Measurements from ENCODE around the gene FRMD3. TPM values are rescaled to one million over a fixed set of nuclear protein-coding genes. Genes with fewer than 3 reads are reported as not detected.

The FRMD3 gene
- total RNA-seq, 2 experiments from 2014 or later: 0.27 to 1.1 TPM

DNA sequence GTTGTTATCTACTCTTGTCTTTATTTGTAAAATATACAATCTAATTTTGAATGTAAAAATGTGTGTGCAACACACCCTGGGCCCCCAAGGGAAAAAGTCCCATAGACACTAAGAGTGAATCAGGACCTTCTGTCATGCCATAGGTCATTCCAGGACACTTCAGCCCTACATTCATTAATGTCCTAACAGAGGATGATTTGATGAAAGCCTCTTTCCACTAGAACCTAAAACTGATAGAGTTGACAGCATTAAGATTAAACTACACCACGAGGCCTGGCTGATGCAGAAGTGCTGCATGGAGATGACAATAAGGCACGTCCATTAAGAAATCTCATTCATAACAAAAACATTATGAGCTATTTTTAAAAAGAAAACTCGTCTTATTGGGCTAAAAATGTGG is 46.2 kb downstream of the FRMD3 start:
- no peaks in the 10 kb centered on the region for H3K36me3 Mint-ChIP-seq (ENCODE audit: low read depth)
- TF ChIP-seq, protein P1, sequence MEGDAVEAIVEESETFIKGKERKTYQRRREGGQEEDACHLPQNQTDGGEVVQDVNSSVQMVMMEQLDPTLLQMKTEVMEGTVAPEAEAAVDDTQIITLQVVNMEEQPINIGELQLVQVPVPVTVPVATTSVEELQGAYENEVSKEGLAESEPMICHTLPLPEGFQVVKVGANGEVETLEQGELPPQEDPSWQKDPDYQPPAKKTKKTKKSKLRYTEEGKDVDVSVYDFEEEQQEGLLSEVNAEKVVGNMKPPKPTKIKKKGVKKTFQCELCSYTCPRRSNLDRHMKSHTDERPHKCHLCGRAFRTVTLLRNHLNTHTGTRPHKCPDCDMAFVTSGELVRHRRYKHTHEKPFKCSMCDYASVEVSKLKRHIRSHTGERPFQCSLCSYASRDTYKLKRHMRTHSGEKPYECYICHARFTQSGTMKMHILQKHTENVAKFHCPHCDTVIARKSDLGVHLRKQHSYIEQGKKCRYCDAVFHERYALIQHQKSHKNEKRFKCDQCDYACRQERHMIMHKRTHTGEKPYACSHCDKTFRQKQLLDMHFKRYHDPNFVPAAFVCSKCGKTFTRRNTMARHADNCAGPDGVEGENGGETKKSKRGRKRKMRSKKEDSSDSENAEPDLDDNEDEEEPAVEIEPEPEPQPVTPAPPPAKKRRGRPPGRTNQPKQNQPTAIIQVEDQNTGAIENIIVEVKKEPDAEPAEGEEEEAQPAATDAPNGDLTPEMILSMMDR (IDR thresholded peaks at IDR 0.05): no peak
- no peaks in the 10 kb centered on the region for H3K9me3 Mint-ChIP-seq
- no peak overlapping the region for H3K4me3 Mint-ChIP-seq
- ChIA-PET CTCF (interaction anchor here (1.9 kb wide), 1 partner anchor 158 kb away, joined by 4 read pairs; no protein-coding TSS in a partner anchor), POLR2A (no interaction called here)
- DNase-seq (no peak), ATAC-seq (no peak)
- intact Hi-C loops (cut with micrococcal nuclease): no loop called here
- no peaks in the 10 kb centered on the region for H3K4me1 Mint-ChIP-seq (ENCODE audit: low read depth)
- no peak overlapping the region for H3K27ac Mint-ChIP-seq
- no peaks in the 10 kb centered on the region for H3K27me3 Mint-ChIP-seq

DNA sequence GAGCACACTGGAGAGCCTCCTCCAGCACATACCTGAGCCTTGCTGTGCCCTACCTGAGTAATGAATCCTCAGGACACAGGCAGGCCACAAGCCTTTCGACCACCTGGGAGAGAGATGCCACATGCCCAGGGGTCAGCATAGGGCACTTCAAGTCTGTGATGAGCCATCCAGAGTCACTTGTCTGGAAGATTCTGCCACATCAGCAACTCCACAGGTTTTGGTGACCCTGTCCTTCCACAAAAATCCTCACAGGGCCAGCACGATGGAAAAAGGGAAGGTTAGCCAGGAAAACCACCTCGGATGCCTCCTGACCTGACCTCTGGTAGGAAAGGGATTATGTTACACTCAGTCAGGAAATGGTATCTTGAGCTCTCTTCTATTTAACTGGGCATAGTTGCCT is 46.8 kb downstream of the FRMD3 start:
- Mint-ChIP-seq H3K36me3 (ENCODE audit: low read depth) (no peaks in the 10 kb centered on the region), H3K4me3 (no peak overlapping the region), H3K4me1 (ENCODE audit: low read depth) (no peaks in the 10 kb centered on the region), H3K9me3 (no peaks in the 10 kb centered on the region), H3K27ac (no peak overlapping the region), H3K27me3 (no peaks in the 10 kb centered on the region)
- POLR2A ChIA-PET: no interaction called here
- TF ChIP-seq, protein P1 (IDR thresholded peaks at IDR 0.05): no peak
- intact Hi-C loops (cut with micrococcal nuclease): no loop called here
- CTCF ChIA-PET: interaction anchor here (1.3 to 1.9 kb wide), 2 partner anchors 10 to 157 kb away, joined by 3 to 4 read pairs; no protein-coding TSS in a partner anchor
- ATAC-seq (no peak), DNase-seq (no peak)

DNA sequence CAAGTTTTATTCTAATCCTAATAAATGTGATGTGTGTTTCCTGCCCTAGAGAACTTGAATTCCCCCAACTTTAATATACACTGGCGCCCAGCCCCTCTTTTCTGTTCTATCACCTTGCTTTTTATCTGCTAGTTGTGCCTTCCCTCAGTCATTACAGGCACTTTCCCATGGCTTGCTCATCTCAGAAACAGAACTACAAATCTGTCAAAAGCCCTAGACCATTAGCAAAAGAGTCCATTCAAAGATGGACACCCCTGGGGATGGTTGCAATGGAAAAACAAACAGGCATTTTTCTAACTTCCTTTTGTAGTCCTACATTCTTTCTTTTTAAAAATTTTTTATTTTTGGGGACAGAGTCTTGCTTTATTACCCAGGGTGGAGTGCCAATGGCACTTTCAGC is 48.2 kb downstream of the FRMD3 start:
- Mint-ChIP-seq H3K4me1 (ENCODE audit: low read depth) (no peaks in the 10 kb centered on the region), H3K4me3 (no peak overlapping the region), H3K27ac (no peak overlapping the region), H3K27me3 (no peaks in the 10 kb centered on the region), H3K9me3 (no peaks in the 10 kb centered on the region), H3K36me3 (ENCODE audit: low read depth) (no peaks in the 10 kb centered on the region)
- TF ChIP-seq, protein P1 (IDR thresholded peaks at IDR 0.05): no peak
- CTCF ChIA-PET: interaction anchor here (1.3 to 1.7 kb wide), 2 partner anchors 11 to 15 kb away, joined by 3 read pairs; no protein-coding TSS in a partner anchor
- ATAC-seq (no peak), DNase-seq (no peak)
- POLR2A ChIA-PET: no interaction called here
- intact Hi-C loops (cut with micrococcal nuclease): no loop called here

DNA sequence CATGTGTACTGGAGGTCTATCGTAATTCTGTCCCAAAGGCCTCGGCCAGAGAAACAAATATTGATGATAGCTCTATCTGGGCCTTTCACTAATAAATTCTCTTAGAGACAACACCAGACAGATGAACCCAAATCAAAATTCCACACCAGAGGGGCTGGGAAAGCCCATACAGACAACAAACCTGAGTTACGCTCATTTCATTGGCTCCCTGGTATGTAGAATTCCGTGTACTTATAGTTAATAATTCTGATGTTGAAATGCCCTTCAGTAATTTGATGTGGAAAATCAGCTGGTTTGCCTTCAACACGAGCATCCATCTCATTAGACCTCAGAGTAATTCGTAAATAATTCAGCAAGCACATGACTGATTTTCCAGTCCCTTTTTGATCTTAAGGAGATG is 53.2 kb downstream of the FRMD3 start:
- peaks cover 1% of the 10 kb centered on the region for H3K36me3 Mint-ChIP-seq (ENCODE audit: low read depth)
- CTCF ChIA-PET: interaction anchor here (0.8 kb wide), 1 partner anchor 40 kb away, joined by 3 read pairs; no protein-coding TSS in a partner anchor

DNA sequence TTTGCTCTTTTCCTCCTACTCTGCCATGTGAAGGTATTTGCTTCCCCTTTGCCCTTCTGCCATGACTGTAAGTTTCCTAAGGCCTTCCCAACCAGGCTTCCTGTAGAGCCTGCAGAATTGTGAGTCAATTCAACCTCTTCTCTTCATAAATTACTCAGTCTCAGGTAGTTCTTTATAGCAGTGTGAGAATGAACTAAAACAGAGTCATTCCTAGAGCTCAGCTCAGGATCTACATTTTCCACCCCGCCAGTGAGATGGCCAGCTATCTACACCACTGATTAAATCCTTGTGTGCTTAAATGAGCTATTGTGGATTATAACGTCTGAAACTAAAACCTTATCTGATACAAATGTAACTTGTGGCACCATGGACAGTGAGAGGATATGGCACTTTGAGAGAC is 55.0 kb downstream of the FRMD3 start:
- peak; percentile 24 for ATAC-seq
- Mint-ChIP-seq H3K27ac (no peak overlapping the region), H3K27me3 (no peaks in the 10 kb centered on the region), H3K4me1 (ENCODE audit: low read depth) (no peaks in the 10 kb centered on the region), H3K36me3 (ENCODE audit: low read depth) (peaks cover 1% of the 10 kb centered on the region), H3K4me3 (no peak overlapping the region), H3K9me3 (peaks cover 4% of the 10 kb centered on the region)
- TF ChIP-seq, protein P1 (IDR thresholded peaks at IDR 0.05): no peak
- intact Hi-C loops (cut with micrococcal nuclease): no loop called here
- DNase-seq: no peak
- ChIA-PET POLR2A (no interaction called here), CTCF (interaction anchor here (1.1 kb wide), 1 partner anchor 149 kb away, joined by 5 read pairs; no protein-coding TSS in a partner anchor)

More for the DNA sequence above, 53.2 kb downstream of the FRMD3 start:
- H3K27ac Mint-ChIP-seq: no peak overlapping the region
- H3K27me3 Mint-ChIP-seq: no peaks in the 10 kb centered on the region
- DNase-seq: no peak
- H3K4me3 Mint-ChIP-seq: no peak overlapping the region
- TF ChIP-seq, protein P1 (IDR thresholded peaks at IDR 0.05): no peak
- H3K4me1 Mint-ChIP-seq (ENCODE audit: low read depth): no peaks in the 10 kb centered on the region
- POLR2A ChIA-PET: no interaction called here
- no peak for ATAC-seq
- intact Hi-C loops (cut with micrococcal nuclease): no loop called here
- H3K9me3 Mint-ChIP-seq: peaks cover 1% of the 10 kb centered on the region
